WTC11 (cell line): ENCODE data around the gene PRKN. TPM values are rescaled to one million over a fixed set of nuclear protein-coding genes. Genes with fewer than 3 reads are reported as not detected.

Source experiments
- ATAC-seq: fragments of 200-7000 bp; cut with Tn5 transposase; 2 replicates; pipeline ENCODE4 v1.10.0; 2021; ENCODE audit warnings: mild to moderate bottlenecking, moderate library complexity
- CTCF ChIA-PET: fragments of 300-600 bp; sonication (Branson Sonifier 250); formaldehyde crosslinking; loops from one replicate; lab custom pipeline; 2021; ENCODE audit warnings: antibody characterized with exemption; lab: Charles Lee
- POLR2A ChIA-PET: fragments of 350-600 bp; sonication (Branson Sonifier 250); formaldehyde crosslinking; loops from one replicate; lab custom pipeline; 2021; ENCODE audit warnings: antibody characterized with exemption; lab: Charles Lee
- DNase-seq: peaks from one replicate; pipeline ENCODE4 v3.0.0; 2021; ENCODE audit warnings: low spot score
- H3K27ac Mint-ChIP-seq: 2 replicates; pipeline ENCODE4 v1.8.0; 2021; ENCODE audit warnings: mixed read lengths
- H3K27me3 Mint-ChIP-seq: 2 replicates; pipeline ENCODE4 v1.8.0; 2021; ENCODE audit warnings: low read depth, mild to moderate bottlenecking, moderate library complexity, mixed read lengths
- H3K36me3 Mint-ChIP-seq: 2 replicates; pipeline ENCODE4 v1.8.0; 2021; ENCODE audit warnings: mixed read lengths
- H3K4me1 Mint-ChIP-seq: 2 replicates; pipeline ENCODE4 v1.8.0; 2022; ENCODE audit warnings: mixed read lengths
- H3K4me3 Mint-ChIP-seq: 2 replicates; pipeline ENCODE4 v1.8.0; 2021; ENCODE audit warnings: mild to moderate bottlenecking, moderate library complexity, mixed read lengths
- H3K9me3 Mint-ChIP-seq: 2 replicates; pipeline ENCODE4 v1.8.0; 2021; ENCODE audit warnings: mixed read lengths
- ATF1 ChIP-seq: sonication (generic); formaldehyde crosslinking; IDR thresholded peaks from 2 replicates; pipeline ENCODE4 v1.8.1; 2023; ENCODE audit warnings: mild to moderate bottlenecking, moderate library complexity, missing genetic modification reagents
- ATF2 ChIP-seq: sonication (generic); formaldehyde crosslinking; IDR thresholded peaks from 2 replicates; pipeline ENCODE4 v1.8.1; 2022; ENCODE audit warnings: low read depth, missing genetic modification reagents, borderline replicate concordance
- EMX1 ChIP-seq: fragments of 250-450 bp; sonication (Bioruptor Pico); IDR thresholded peaks from 2 replicates; pipeline ENCODE4 v1.8.0; 2021; ENCODE audit warnings: mild to moderate bottlenecking
- FOXK1 ChIP-seq: sonication (generic); formaldehyde crosslinking; IDR thresholded peaks from 2 replicates; pipeline ENCODE4 v1.8.0; 2022; ENCODE audit warnings: mild to moderate bottlenecking, moderate library complexity, missing genetic modification reagents
- FOXP4 ChIP-seq: sonication (generic); formaldehyde crosslinking; IDR thresholded peaks from 2 replicates; pipeline ENCODE4 v1.8.0; 2022; ENCODE audit warnings: mild to moderate bottlenecking, missing genetic modification reagents
- GABPB1 ChIP-seq: sonication (generic); formaldehyde crosslinking; IDR thresholded peaks from 2 replicates; pipeline ENCODE4 v1.8.1; 2023; ENCODE audit warnings: mild to moderate bottlenecking, missing genetic modification reagents
- NFATC4 ChIP-seq: fragments of 250-450 bp; sonication (Bioruptor Pico); IDR thresholded peaks from 2 replicates; pipeline ENCODE4 v1.9.0; 2021; ENCODE audit warnings: mild to moderate bottlenecking
- NFE2L1 ChIP-seq: sonication (generic); formaldehyde crosslinking; IDR thresholded peaks from 2 replicates; pipeline ENCODE4 v1.8.1; 2023; ENCODE audit warnings: missing genetic modification reagents
- NR1H2 ChIP-seq: sonication (generic); formaldehyde crosslinking; IDR thresholded peaks from 2 replicates; pipeline ENCODE4 v1.9.0; 2021; ENCODE audit warnings: mild to moderate bottlenecking, moderate library complexity, missing genetic modification reagents
- NR3C1 ChIP-seq: sonication (generic); formaldehyde crosslinking; conservative IDR thresholded peaks from 2 replicates; pipeline ENCODE4 v1.8.1; 2023; ENCODE audit warnings: low read depth, mild to moderate bottlenecking, missing genetic modification reagents
- RORB ChIP-seq: fragments of 250-450 bp; sonication (Bioruptor Pico); IDR thresholded peaks from 2 replicates; pipeline ENCODE4 v1.9.0; 2021; ENCODE audit warnings: mild to moderate bottlenecking
- TEAD1 ChIP-seq: sonication (generic); formaldehyde crosslinking; IDR thresholded peaks from 2 replicates; pipeline ENCODE4 v1.8.0; 2022; ENCODE audit warnings: mild to moderate bottlenecking, missing genetic modification reagents
- ZBTB21 ChIP-seq: sonication (generic); formaldehyde crosslinking; IDR thresholded peaks from 2 replicates; pipeline ENCODE4 v1.8.1; 2023; ENCODE audit warnings: mild to moderate bottlenecking, missing genetic modification reagents, borderline replicate concordance
- ZNF263 ChIP-seq: sonication (generic); formaldehyde crosslinking; IDR thresholded peaks from 2 replicates; pipeline ENCODE4 v1.8.1; 2022; ENCODE audit warnings: low read depth, mild to moderate bottlenecking, moderate library complexity, missing genetic modification reagents
- total RNA-seq: library from RNA; stranded (reverse); gene quantifications from 3 replicates; pipeline ENCODE4 v1.2.3, GENCODE V29; 2021
- TF ChIP-seq, protein P1 (sequence below): fragments of 250-450 bp; sonication (Bioruptor Pico); conservative IDR thresholded peaks from 2 replicates; pipeline ENCODE4 v1.9.0; 2021; ENCODE audit warnings: mild to moderate bottlenecking
- TF ChIP-seq, protein P2 (sequence below): sonication (generic); formaldehyde crosslinking; IDR thresholded peaks from 2 replicates; pipeline ENCODE4 v1.8.1; 2023; ENCODE audit warnings: mild to moderate bottlenecking, missing genetic modification reagents, borderline replicate concordance

The PRKN gene
- total RNA-seq, 1 experiment from 2014 or later = 0.59 TPM

- CTCF ChIA-PET = no interaction called here
- POLR2A ChIA-PET = no interaction called here
- ATAC-seq = no peak
Measured at GRCh38 chr6:162459985-162460384, 267.6 kb downstream of the PRKN start.

GRCh38 chr6:162450358-162450757 is 277.2 kb downstream of the PRKN start:
- Mint-ChIP-seq H3K27ac (no peak overlapping the region), H3K27me3 (peaks cover 99% of the 10 kb centered on the region), H3K4me1 (peaks cover 7% of the 10 kb centered on the region), H3K36me3 (no peaks in the 10 kb centered on the region), H3K9me3 (no peaks in the 10 kb centered on the region), H3K4me3 (no peak overlapping the region)
- ATAC-seq (peak; percentile 83), DNase-seq (no peak)
- POLR2A ChIA-PET = no interaction called here
- 0 out of 2 replicates have a peak, but pooled peaks have one; percentile 35 for TF ChIP-seq GABPB1 (CRISPR knock-in tag)
- TF ChIP-seq ZBTB21 (CRISPR knock-in tag) = no peak
- CTCF ChIA-PET = no interaction called here

More at GRCh38 chr6:162459985-162460384, 267.6 kb downstream of the PRKN start:
- Mint-ChIP-seq H3K4me1 (no peaks in the 10 kb centered on the region), H3K9me3 (peaks cover 12% of the 10 kb centered on the region), H3K4me3 (no peak overlapping the region), H3K27me3 (peaks cover 22% of the 10 kb centered on the region), H3K27ac (no peak overlapping the region), H3K36me3 (peaks cover 4% of the 10 kb centered on the region; the same call in 1 of the 2 replicates)
- TF ChIP-seq NFE2L1 (CRISPR knock-in tag) (no peak), NR3C1 (CRISPR knock-in tag) (no peak), ATF1 (no peak), NFATC4 (no peak), NR1H2 (no peak), EMX1 (CRISPR knock-in tag) (no peak), ZNF263 (CRISPR knock-in tag) (no peak), FOXK1 (no peak), ATF2 (CRISPR knock-in tag) (no peak), RORB (CRISPR knock-in tag) (no peak), FOXP4 (CRISPR knock-in tag) (no peak), TEAD1 (CRISPR knock-in tag) (no peak)
- TF ChIP-seq, protein P1, sequence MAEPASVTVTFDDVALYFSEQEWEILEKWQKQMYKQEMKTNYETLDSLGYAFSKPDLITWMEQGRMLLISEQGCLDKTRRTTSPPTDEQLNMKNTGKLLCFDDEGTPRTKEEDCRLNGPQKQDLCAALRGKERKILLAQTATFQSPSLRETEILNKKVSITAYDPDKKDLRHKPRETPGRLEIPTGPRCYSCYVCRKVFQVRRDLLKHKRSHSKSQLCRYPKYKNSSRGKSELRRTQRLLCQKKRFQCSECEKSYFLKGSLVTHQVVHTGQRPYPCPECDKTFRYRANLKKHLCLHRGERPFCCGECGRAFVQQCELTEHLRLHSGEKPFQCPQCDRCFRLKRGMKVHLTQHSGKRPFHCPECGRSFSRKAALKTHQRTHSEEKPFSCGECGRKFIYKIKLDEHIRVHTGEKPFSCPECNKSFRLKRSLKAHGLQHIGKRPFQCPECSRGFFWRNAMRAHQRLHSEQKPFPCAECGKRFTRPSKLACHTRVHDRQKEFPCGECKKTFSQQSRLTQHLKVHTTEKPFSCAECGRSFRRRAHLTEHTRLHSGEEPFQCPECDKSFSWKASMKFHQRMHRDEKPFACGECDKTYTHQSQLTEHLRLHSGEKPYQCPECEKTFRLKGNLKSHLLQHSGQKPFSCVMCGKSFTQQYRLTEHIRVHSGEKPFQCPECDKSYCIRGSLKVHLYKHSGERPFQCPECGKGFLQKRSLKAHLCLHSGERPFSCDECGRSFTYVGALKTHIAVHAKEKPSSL (CRISPR knock-in tag) = no peak
- TF ChIP-seq, protein P2, sequence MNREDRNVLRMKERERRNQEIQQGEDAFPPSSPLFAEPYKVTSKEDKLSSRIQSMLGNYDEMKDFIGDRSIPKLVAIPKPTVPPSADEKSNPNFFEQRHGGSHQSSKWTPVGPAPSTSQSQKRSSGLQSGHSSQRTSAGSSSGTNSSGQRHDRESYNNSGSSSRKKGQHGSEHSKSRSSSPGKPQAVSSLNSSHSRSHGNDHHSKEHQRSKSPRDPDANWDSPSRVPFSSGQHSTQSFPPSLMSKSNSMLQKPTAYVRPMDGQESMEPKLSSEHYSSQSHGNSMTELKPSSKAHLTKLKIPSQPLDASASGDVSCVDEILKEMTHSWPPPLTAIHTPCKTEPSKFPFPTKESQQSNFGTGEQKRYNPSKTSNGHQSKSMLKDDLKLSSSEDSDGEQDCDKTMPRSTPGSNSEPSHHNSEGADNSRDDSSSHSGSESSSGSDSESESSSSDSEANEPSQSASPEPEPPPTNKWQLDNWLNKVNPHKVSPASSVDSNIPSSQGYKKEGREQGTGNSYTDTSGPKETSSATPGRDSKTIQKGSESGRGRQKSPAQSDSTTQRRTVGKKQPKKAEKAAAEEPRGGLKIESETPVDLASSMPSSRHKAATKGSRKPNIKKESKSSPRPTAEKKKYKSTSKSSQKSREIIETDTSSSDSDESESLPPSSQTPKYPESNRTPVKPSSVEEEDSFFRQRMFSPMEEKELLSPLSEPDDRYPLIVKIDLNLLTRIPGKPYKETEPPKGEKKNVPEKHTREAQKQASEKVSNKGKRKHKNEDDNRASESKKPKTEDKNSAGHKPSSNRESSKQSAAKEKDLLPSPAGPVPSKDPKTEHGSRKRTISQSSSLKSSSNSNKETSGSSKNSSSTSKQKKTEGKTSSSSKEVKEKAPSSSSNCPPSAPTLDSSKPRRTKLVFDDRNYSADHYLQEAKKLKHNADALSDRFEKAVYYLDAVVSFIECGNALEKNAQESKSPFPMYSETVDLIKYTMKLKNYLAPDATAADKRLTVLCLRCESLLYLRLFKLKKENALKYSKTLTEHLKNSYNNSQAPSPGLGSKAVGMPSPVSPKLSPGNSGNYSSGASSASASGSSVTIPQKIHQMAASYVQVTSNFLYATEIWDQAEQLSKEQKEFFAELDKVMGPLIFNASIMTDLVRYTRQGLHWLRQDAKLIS = no peak
- no peak for DNase-seq
